ENCODE data around the gene AGAP2. TPM values are rescaled to one million over a fixed set of nuclear protein-coding genes. Genes with fewer than 3 reads are reported as not detected.

Gene AGAP2
- total RNA-seq: under 0.01 TPM in 1 of 2 replicates, not detected in the other

- H3K4me3 ChIP-seq (ENCODE audit: low read depth, low read length): peak within 1 kb of the TSS; percentile 4
- DNase-seq (ENCODE audit: low read depth): no peak
Measured at GRCh38 chr12:57738661-57739237, at the start of gene AGAP2. AGAP2 (minus strand) TSS chr12:57738742; CDS start chr12:57738246, 496 bp downstream.

GRCh38 chr12:57783861-57784260 is 45.3 kb upstream of the AGAP2 start:
- no peak for DNase-seq (ENCODE audit: low read depth)
- TF ChIP-seq CTCF (conservative IDR thresholded peaks at IDR 0.05; ENCODE audit: low read depth, low read length): no peak
- no peak overlapping the region for H3K4me3 ChIP-seq (ENCODE audit: low read depth, low read length)

More at GRCh38 chr12:57738661-57739237, at the start of gene AGAP2:
- TF ChIP-seq CTCF (conservative IDR thresholded peaks at IDR 0.05; ENCODE audit: low read depth, low read length): no peak

- TF ChIP-seq CTCF (conservative IDR thresholded peaks at IDR 0.05; ENCODE audit: low read depth, low read length): no peak
- no peak for DNase-seq (ENCODE audit: low read depth)
- peak overlapping the region; percentile 95 for H3K4me3 ChIP-seq (ENCODE audit: low read depth, low read length)
Measured at GRCh38 chr12:57783466-57783801, 44.9 kb upstream of the AGAP2 start.

- TF ChIP-seq CTCF (conservative IDR thresholded peaks at IDR 0.05; ENCODE audit: low read depth, low read length): peak; percentile 90
- peak; percentile 42 for DNase-seq (ENCODE audit: low read depth)
- peak within 1 kb of the TSS; percentile 95 for H3K4me3 ChIP-seq (ENCODE audit: low read depth, low read length)
Measured at GRCh38 chr12:57782608-57783465, 44.3 kb upstream of the AGAP2 start, which contains the start of gene TSFM. TSFM (plus strand) TSS chr12:57782787; CDS start chr12:57782802, 15 bp downstream.

GRCh38 chr12:57782243-57782607 is 43.7 kb upstream of the AGAP2 start:
- DNase-seq (ENCODE audit: low read depth): no peak
- peak overlapping the region; percentile 95 for H3K4me3 ChIP-seq (ENCODE audit: low read depth, low read length)
- TF ChIP-seq CTCF (conservative IDR thresholded peaks at IDR 0.05; ENCODE audit: low read depth, low read length): no peak

- TF ChIP-seq CTCF (conservative IDR thresholded peaks at IDR 0.05; ENCODE audit: low read depth, low read length): no peak
- no peak overlapping the region for H3K4me3 ChIP-seq (ENCODE audit: low read depth, low read length)
- DNase-seq (ENCODE audit: low read depth): no peak
Measured at GRCh38 chr12:57781801-57782200, 43.3 kb upstream of the AGAP2 start.

All from epithelial cell of proximal tubule (primary cell).